Stimulated activated CD8-positive, alpha-beta memory T cell treated with anti-CD3 and anti-CD28 coated beads, Interleukin-2, amount 100 ng/mL, for 1 hour (primary cell): ENCODE measurements around the gene CBX4.

Experiments
- DNase-seq, 2 donors: peaks; one replicate each; pipeline ENCODE4 v3.0.0-alpha.2; 2020; ENCODE audit warnings: low read depth in 2 of 2

Gene CBX4

GRCh38 chr17:79839356-79840268 is at the start of gene CBX4:
Gene CBX4, minus strand, starts transcription at chr17:79839440. Its CDS starts 189 bp downstream, at chr17:79839251.
- DNase-seq = peak; percentile 83 to 86

- DNase-seq = no peak
These were observed 48.8 kb upstream of the CBX4 start for GRCh38 chr17:79888009-79888540.

GRCh38 chr17:79887451-79887991 is 48.3 kb upstream of the CBX4 start:
- no peak for DNase-seq

- no peak for DNase-seq
These were observed 44.0 kb upstream of the CBX4 start for GRCh38 chr17:79883202-79883601.

- no peak for DNase-seq
These were observed 39.2 kb upstream of the CBX4 start for GRCh38 chr17:79878329-79878947.

GRCh38 chr17:79877041-79877440 is 37.8 kb upstream of the CBX4 start:
- no peak for DNase-seq

GRCh38 chr17:79875511-79875910 is 36.3 kb upstream of the CBX4 start:
- DNase-seq = no peak

- no peak for DNase-seq
These were observed 35.2 kb upstream of the CBX4 start for GRCh38 chr17:79874329-79874981.

GRCh38 chr17:79873583-79873982 is 34.3 kb upstream of the CBX4 start:
- no peak for DNase-seq

- no peak for DNase-seq
These were observed 33.5 kb upstream of the CBX4 start for GRCh38 chr17:79872762-79873161.

- no peak for DNase-seq
These were observed 31.9 kb upstream of the CBX4 start for GRCh38 chr17:79871131-79871530.

GRCh38 chr17:79870540-79870939 is 31.3 kb upstream of the CBX4 start:
- DNase-seq = no peak

GRCh38 chr17:79866791-79867518 is 27.7 kb upstream of the CBX4 start:
- DNase-seq = no peak

- DNase-seq = no peak
These were observed 26.3 kb upstream of the CBX4 start for GRCh38 chr17:79865351-79866210.

GRCh38 chr17:79864617-79865250 is 25.5 kb upstream of the CBX4 start:
- no peak for DNase-seq

GRCh38 chr17:79864147-79864546 is 24.9 kb upstream of the CBX4 start:
- DNase-seq = no peak

- DNase-seq = no peak
These were observed 23.7 kb upstream of the CBX4 start for GRCh38 chr17:79862771-79863440.

- DNase-seq = no peak
These were observed 23.0 kb upstream of the CBX4 start for GRCh38 chr17:79862238-79862637.
